Measurements from ENCODE around the gene TMEM171. TPM values are rescaled to one million over a fixed set of nuclear protein-coding genes. Genes with fewer than 3 reads are reported as not detected.

The TMEM171 gene
- total RNA-seq, 1 experiment from 2014 or later = 5.4 TPM

- Histone ChIP-seq H3K9me2 (ENCODE audit: insufficient read depth) (no peaks in the 10 kb centered on the region), H3K27me3 (ENCODE audit: insufficient read depth, low read length) (no peaks in the 10 kb centered on the region), H2AFZ (ENCODE audit: low read depth, low read length, poor library complexity, severe bottlenecking) (no peak overlapping the region), H3K9me3 (ENCODE audit: control insufficient read depth in 1 of 2, insufficient read depth in 1 of 2, low read depth in 1 of 2, low read length in 2 of 2) (no peaks in the 10 kb centered on the region), H3K4me2 (ENCODE audit: low read length) (no peak overlapping the region), H4K20me1 (ENCODE audit: insufficient read depth) (no peaks in the 10 kb centered on the region), H3K4me3 (replicated peaks in 1 of 2; ENCODE audit: low read depth in 1 of 2, low read length in 2 of 2) (no peak overlapping the region), H3K9ac (ENCODE audit: low read length) (no peak overlapping the region), H3K79me2 (ENCODE audit: insufficient read depth, low read length) (no peaks in the 10 kb centered on the region), H3K27ac (ENCODE audit: low read depth, low read length) (no peak overlapping the region), H3K4me1 (ENCODE audit: control insufficient read depth in 1 of 2, insufficient read depth in 2 of 2, low read length in 2 of 2) (peaks cover 0 to 11% of the 10 kb centered on the region in 2 experiments; a peak in 3 of 4 replicates), H3K36me3 (ENCODE audit: control insufficient read depth in 1 of 2, insufficient read depth in 2 of 2, low read length in 2 of 2) (0 out of 4 replicates have a peak, but pooled peaks cover 0 to 4% of the 10 kb centered on the region in 2 experiments)
- ATAC-seq (no peak), DNase-seq (ENCODE audit: low read depth, low spot score) (no peak)
- no peak for TF ChIP-seq ZFX (IDR thresholded peaks at IDR 0.05)
- no peak for TF ChIP-seq JUND (IDR thresholded peaks at IDR 0.05)
- no peak for TF ChIP-seq FOSL1 (IDR thresholded peaks at IDR 0.05; ENCODE audit: low read depth)
- TF ChIP-seq SP1 (IDR thresholded peaks at IDR 0.05; ENCODE audit: low read depth) = no peak
- TF ChIP-seq POLR2AphosphoS5 (IDR thresholded peaks at IDR 0.05; ENCODE audit: low read depth, low read length) = no peak
- no peak for TF ChIP-seq SRF (IDR thresholded peaks at IDR 0.05; ENCODE audit: low read depth)
- TF ChIP-seq EZH2phosphoT487 (IDR thresholded peaks at IDR 0.05; ENCODE audit: borderline replicate concordance) = no peak
- no peak for TF ChIP-seq POLR2A (IDR thresholded peaks at IDR 0.05; ENCODE audit: borderline replicate concordance, extremely low read depth, insufficient read depth, insufficient read length)
- TF ChIP-seq, protein P1, sequence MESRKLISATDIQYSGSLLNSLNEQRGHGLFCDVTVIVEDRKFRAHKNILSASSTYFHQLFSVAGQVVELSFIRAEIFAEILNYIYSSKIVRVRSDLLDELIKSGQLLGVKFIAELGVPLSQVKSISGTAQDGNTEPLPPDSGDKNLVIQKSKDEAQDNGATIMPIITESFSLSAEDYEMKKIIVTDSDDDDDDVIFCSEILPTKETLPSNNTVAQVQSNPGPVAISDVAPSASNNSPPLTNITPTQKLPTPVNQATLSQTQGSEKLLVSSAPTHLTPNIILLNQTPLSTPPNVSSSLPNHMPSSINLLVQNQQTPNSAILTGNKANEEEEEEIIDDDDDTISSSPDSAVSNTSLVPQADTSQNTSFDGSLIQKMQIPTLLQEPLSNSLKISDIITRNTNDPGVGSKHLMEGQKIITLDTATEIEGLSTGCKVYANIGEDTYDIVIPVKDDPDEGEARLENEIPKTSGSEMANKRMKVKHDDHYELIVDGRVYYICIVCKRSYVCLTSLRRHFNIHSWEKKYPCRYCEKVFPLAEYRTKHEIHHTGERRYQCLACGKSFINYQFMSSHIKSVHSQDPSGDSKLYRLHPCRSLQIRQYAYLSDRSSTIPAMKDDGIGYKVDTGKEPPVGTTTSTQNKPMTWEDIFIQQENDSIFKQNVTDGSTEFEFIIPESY (IDR thresholded peaks at IDR 0.05; ENCODE audit: extremely low read depth, insufficient replicate concordance, low read length) = no peak
- TF ChIP-seq MAX (IDR thresholded peaks at IDR 0.05) = no peak
- no peak for TF ChIP-seq ATF3 (IDR thresholded peaks at IDR 0.05)
- TF ChIP-seq ELF1 (IDR thresholded peaks at IDR 0.05; ENCODE audit: borderline replicate concordance, low read depth) = no peak
- POLR2A ChIA-PET = no interaction called here
- CTCF ChIA-PET = no interaction called here
- RAD21 ChIA-PET (ENCODE audit: low non-redundant PET in 1 of 2, low total read pairs in 2 of 2, uncharacterized antibody in 2 of 2, unreplicated experiment in 2 of 2) = no interaction called here
- BruUV-seq (replicated peaks) = no TSS peak
- intact Hi-C loops (cut with micrococcal nuclease) = no loop called here
Observed at GRCh38 chr5:73125289-73125688, 4.9 kb downstream of the TMEM171 start.

Data from HCT116 (cell line).